HepG2 (cell line): ENCODE measurements around the gene SERTAD1. TPM values are rescaled to one million over a fixed set of nuclear protein-coding genes. Genes with fewer than 3 reads are reported as not detected.

Experiments used
- E2F2 ChIP-seq: sonication (generic); formaldehyde crosslinking; IDR thresholded peaks from 2 replicates; pipeline ENCODE4 v1.4.0; 2020; ENCODE audit warnings: missing genetic modification reagents, borderline replicate concordance
- HMGXB4 ChIP-seq, 2 experiments: sonication (generic) in 1 of 2; formaldehyde crosslinking in 1 of 2; IDR thresholded peaks; 2 replicates each; pipeline versions ENCODE4 v1.4.0 to v1.6.1; 2018 to 2020; ENCODE audit warnings: missing genetic modification reagents in 2 of 2, borderline replicate concordance in 1 of 2, low read depth in 1 of 2, mild to moderate bottlenecking in 1 of 2, missing biosample characterization in 1 of 2
- HNF1B ChIP-seq: sonication (generic); formaldehyde crosslinking; IDR thresholded peaks from 2 replicates; pipeline ENCODE4 v1.5.1; 2020; ENCODE audit warnings: mild to moderate bottlenecking, moderate library complexity, missing genetic modification reagents
- KAT2B ChIP-seq: fragments of 150-350 bp; IDR thresholded peaks from 2 replicates; pipeline ENCODE4 v1.6.1; 2014; ENCODE audit warnings: low read depth, low read length, borderline replicate concordance
- KIAA2018 ChIP-seq: sonication (generic); formaldehyde crosslinking; IDR thresholded peaks from 2 replicates; pipeline ENCODE4 v1.5.0; 2020; ENCODE audit warnings: mild to moderate bottlenecking, missing genetic modification reagents, borderline replicate concordance
- KMT2B ChIP-seq: IDR thresholded peaks from 2 replicates; pipeline ENCODE4 v1.6.1; 2016; ENCODE audit warnings: missing genetic modification reagents, missing compliant biosample characterization
- MTERF4 ChIP-seq: sonication (generic); formaldehyde crosslinking; IDR thresholded peaks from 2 replicates; pipeline ENCODE4 v1.8.0; 2023; ENCODE audit warnings: mild to moderate bottlenecking, missing genetic modification reagents
- MYPOP ChIP-seq: sonication (generic); formaldehyde crosslinking; IDR thresholded peaks from 2 replicates; pipeline ENCODE4 v1.8.1; 2023; ENCODE audit warnings: mild to moderate bottlenecking, moderate library complexity, missing genetic modification reagents
- POLR2AphosphoS2 ChIP-seq: IDR thresholded peaks from 2 replicates; pipeline ENCODE4 v1.6.1; 2011; ENCODE audit warnings: low read depth, low read length, improper control_type of control experiment
- SIN3B ChIP-seq: fragments of 150-350 bp; IDR thresholded peaks from 2 replicates; pipeline ENCODE4 v1.6.1; 2014; ENCODE audit warnings: low read length
- ZC3H4 ChIP-seq: sonication (generic); formaldehyde crosslinking; IDR thresholded peaks from 2 replicates; pipeline ENCODE4 v1.4.0; 2020; ENCODE audit warnings: missing genetic modification reagents, borderline replicate concordance
- ZNF562 ChIP-seq: sonication (generic); formaldehyde crosslinking; IDR thresholded peaks from 2 replicates; pipeline ENCODE4 v1.8.0; 2022; ENCODE audit warnings: missing genetic modification reagents, borderline replicate concordance
- polyA plus RNA-seq, 8 experiments: library from polyadenylated mRNA; depleted of rRNA in 3 of 8; stranded (reverse) in 7 of 8; unstranded in 1 of 8; fragments of >200 nt; fragmentation: Illumina TruSeq in 4 of 8; extraction: Trizol in 4 of 8; gene quantifications; 2 replicates each; pipeline versions ENCODE4 v1.2.1 to v1.2.3, GENCODE V29; 2011 to 2016; ENCODE audit warnings: low read depth in 4 of 8, missing spikeins in 1 of 8, mixed read lengths in 1 of 8; ENCODE audit not compliant: insufficient read depth in 1 of 8
- total RNA-seq, 5 experiments: library from RNA; depleted of rRNA; stranded (reverse); fragments of >200 nt; fragmentation: Illumina TruSeq; extraction: Trizol; gene quantifications; 2 replicates each; pipeline ENCODE4 v1.2.3, GENCODE V29; 2016; ENCODE audit warnings: low read depth in 1 of 5

Gene SERTAD1
- total and polyA plus RNA-seq, 2 of the 13 experiments (the other 11 are each of a cell fraction or from before 2014, with no cell fraction given), result 4.3 to 4.5 TPM

GRCh38 chr19:40416918-40417642 is 8.7 kb downstream of the SERTAD1 start (continued):
- no peak for TF ChIP-seq KIAA2018 (CRISPR knock-in tag)
- TF ChIP-seq E2F2 (CRISPR knock-in tag), result no peak
- no peak for TF ChIP-seq ZC3H4 (CRISPR knock-in tag)
- peak in 1 of 2 experiments; percentile 50; a peak in 2 of 4 replicates for TF ChIP-seq HMGXB4 (CRISPR knock-in tag; IDR thresholded peaks at IDR 0.05; ENCODE audit: borderline replicate concordance in 1 of 2, low read depth in 1 of 2)
- 0 out of 2 replicates have a peak, but pooled peaks have one; percentile 44 for TF ChIP-seq HNF1B (CRISPR knock-in tag)
- TF ChIP-seq KMT2B (CRISPR knock-in tag), result no peak
- TF ChIP-seq SIN3B, result no peak
- no peak for TF ChIP-seq POLR2AphosphoS2
- TF ChIP-seq KAT2B, result no peak
- TF ChIP-seq MTERF4 (CRISPR knock-in tag), result no peak
- TF ChIP-seq MYPOP (CRISPR knock-in tag), result no peak
- no peak for TF ChIP-seq ZNF562 (CRISPR knock-in tag)
